HepG2 (cell line): ENCODE measurements around the gene LHFPL2. TPM values are rescaled to one million over a fixed set of nuclear protein-coding genes. Genes with fewer than 3 reads are reported as not detected.

Experiments
- ATAC-seq: fragments of 200-7000 bp; cut with Tn5 transposase; 3 replicates; pipeline ENCODE4 v1.9.1; 2020; ENCODE audit warnings: mild to moderate bottlenecking, moderate library complexity
- BruUV-seq: library from RNA; stranded (reverse); fragments of 400-500 nt; replicated peaks from 2 replicates; lab custom pipeline; 2021; lab: Mats Ljungman, UMichigan
- CTCF ChIA-PET: fragments of 300-600 bp; formaldehyde crosslinking; extraction: SDS; loops from one replicate; lab custom pipeline; 2021; ENCODE audit warnings: low total read pairs, inconsistent platforms, low intra/inter-chr PET ratio; lab: Yijun Ruan, JAX
- POLR2A ChIA-PET: fragments of 350-600 bp; sonication (Branson Sonifier 250); formaldehyde crosslinking; loops from one replicate; lab custom pipeline; 2020; ENCODE audit warnings: antibody characterized with exemption, inconsistent platforms; lab: Yijun Ruan, JAX
- DNase-seq: peaks from one replicate; pipeline ENCODE4 v3.0.0-alpha.2; 2015; ENCODE audit warnings: low spot score
- FAIRE-seq: peaks from 3 replicates; lab custom pipeline; 2011; peaks lifted over from hg19 to GRCh38; lab: Jason Lieb, UNC
- H2AFZ ChIP-seq: one replicate; pipeline ENCODE4 v1.6.1; 2011; ENCODE audit warnings: low read length, inconsistent platforms
- H3K27ac ChIP-seq: fragments of 300-600 bp; 3 replicates; pipeline ENCODE4 v1.8.0; 2011; ENCODE audit warnings: mixed run types, mild to moderate bottlenecking, mixed read lengths, low read length, inconsistent platforms; ENCODE audit not compliant: insufficient read depth; ENCODE audit errors: extremely low read length
- H3K27me3 ChIP-seq, 2 experiments: fragments of 200-600 bp in 1 of 2; 2 replicates in 1 of 2; 3 replicates in 1 of 2; pipeline versions ENCODE4 v1.6.0 to v1.8.0; 2011; ENCODE audit warnings: low read length in 2 of 2, mild to moderate bottlenecking in 2 of 2, moderate library complexity in 2 of 2, inconsistent platforms in 1 of 2; ENCODE audit not compliant: insufficient read depth in 2 of 2, control insufficient read depth in 1 of 2
- H3K36me3 ChIP-seq, 2 experiments: fragments of 200-600 bp in 1 of 2; replicated peaks in 1 of 2; 2 replicates in 1 of 2; 3 replicates in 1 of 2; pipeline versions ENCODE4 v1.5.1 to v1.8.0; 2011; ENCODE audit warnings: low read length in 2 of 2, inconsistent platforms in 1 of 2; ENCODE audit not compliant: insufficient read depth in 2 of 2, control insufficient read depth in 1 of 2
- H3K4me1 ChIP-seq: 2 replicates; pipeline ENCODE4 v1.5.1; 2012; ENCODE audit warnings: low read length, inconsistent platforms; ENCODE audit not compliant: insufficient read depth
- H3K4me2 ChIP-seq: 2 replicates; pipeline ENCODE4 v1.6.0; 2011; ENCODE audit warnings: low read depth, low read length, inconsistent platforms
- H3K4me3 ChIP-seq, 3 experiments: fragments of 200-600 bp in 1 of 3; sonication (generic), shearing (Covaris generic) in 1 of 3; replicated peaks in 1 of 3; 2 replicates each; pipeline ENCODE4 v1.5.1; 2011 to 2016; ENCODE audit warnings: low read length in 3 of 3, inconsistent platforms in 2 of 3, low read depth in 2 of 3, mild to moderate bottlenecking in 2 of 3, control low read depth in 1 of 3, mixed read lengths in 1 of 3; ENCODE audit not compliant: insufficient read depth in 1 of 3
- H3K79me2 ChIP-seq: one replicate; pipeline ENCODE4 v1.6.1; 2011; ENCODE audit warnings: low read length, inconsistent platforms; ENCODE audit not compliant: insufficient read depth
- H3K9ac ChIP-seq: 2 replicates; pipeline ENCODE4 v1.6.0; 2011; ENCODE audit warnings: mild to moderate bottlenecking, low read depth, low read length, inconsistent platforms; ENCODE audit not compliant: insufficient read depth
- H3K9me3 ChIP-seq: 2 replicates; pipeline ENCODE4 v1.5.1; 2012; ENCODE audit warnings: mild to moderate bottlenecking, low read length
- H4K20me1 ChIP-seq: 2 replicates; pipeline ENCODE4 v1.6.0; 2011; ENCODE audit warnings: inconsistent platforms, mild to moderate bottlenecking, low read length, moderate library complexity; ENCODE audit not compliant: insufficient read depth
- TAF15 ChIP-seq: fragments of 200-400 bp; formaldehyde crosslinking; IDR thresholded peaks from one replicate; pipeline ENCODE4 v1.6.1; 2018; ENCODE audit warnings: mild to moderate bottlenecking, low read depth, low read length; ENCODE audit not compliant: poor library complexity, severe bottlenecking
- XRCC5 ChIP-seq: fragments of 200-400 bp; formaldehyde crosslinking; optimal IDR thresholded peaks from 2 replicates; pipeline ENCODE3; 2017; ENCODE audit warnings: mild to moderate bottlenecking, low read length
- WGBS: methylation state at CpG from one replicate; pipeline ENCODE4 v1.1.6; 2017; ENCODE audit warnings: low lambda C conversion rate; 5-methylcytosine and 5-hydroxymethylcytosine counted together
- in situ Hi-C: cut with HindIII; loops from 2 replicates; pipeline ENCODE4 v1.10.0; 2017; ENCODE audit warnings: low pct_unique_long_range_greater_than_20kb; ENCODE audit not compliant: extremely low pct_ligation_motif_present
- intact Hi-C: fragments of 100-400 bp; cut with micrococcal nuclease; formaldehyde crosslinking; loops from one replicate; pipeline ENCODE4 v1.10.0; 2022; ENCODE audit not compliant: unreplicated experiment
- polyA plus RNA-seq, 8 experiments: library from polyadenylated mRNA; depleted of rRNA in 3 of 8; stranded (reverse) in 7 of 8; unstranded in 1 of 8; fragments of >200 nt; fragmentation: Illumina TruSeq in 4 of 8; extraction: Trizol in 4 of 8; gene quantifications; 2 replicates each; pipeline versions ENCODE4 v1.2.1 to v1.2.3, GENCODE V29; 2011 to 2016; ENCODE audit warnings: low read depth in 4 of 8, missing spikeins in 1 of 8, mixed read lengths in 1 of 8; ENCODE audit not compliant: insufficient read depth in 1 of 8
- total RNA-seq, 5 experiments: library from RNA; depleted of rRNA; stranded (reverse); fragments of >200 nt; fragmentation: Illumina TruSeq; extraction: Trizol; gene quantifications; 2 replicates each; pipeline ENCODE4 v1.2.3, GENCODE V29; 2016; ENCODE audit warnings: low read depth in 1 of 5
- TF ChIP-seq, protein P1 (sequence below): sonication (generic); formaldehyde crosslinking; IDR thresholded peaks from 2 replicates; pipeline ENCODE4 v1.5.1; 2020; ENCODE audit warnings: mild to moderate bottlenecking, missing genetic modification reagents, moderate library complexity
- TF ChIP-seq, protein P2 (sequence below): IDR thresholded peaks from 2 replicates; pipeline ENCODE4 v1.6.1; 2012; ENCODE audit warnings: inconsistent platforms

Gene LHFPL2
- total and polyA plus RNA-seq, 2 of the 13 experiments (the other 11 are each of a cell fraction or from before 2014, with no cell fraction given) = 6.0 to 20.0 TPM

DNA sequence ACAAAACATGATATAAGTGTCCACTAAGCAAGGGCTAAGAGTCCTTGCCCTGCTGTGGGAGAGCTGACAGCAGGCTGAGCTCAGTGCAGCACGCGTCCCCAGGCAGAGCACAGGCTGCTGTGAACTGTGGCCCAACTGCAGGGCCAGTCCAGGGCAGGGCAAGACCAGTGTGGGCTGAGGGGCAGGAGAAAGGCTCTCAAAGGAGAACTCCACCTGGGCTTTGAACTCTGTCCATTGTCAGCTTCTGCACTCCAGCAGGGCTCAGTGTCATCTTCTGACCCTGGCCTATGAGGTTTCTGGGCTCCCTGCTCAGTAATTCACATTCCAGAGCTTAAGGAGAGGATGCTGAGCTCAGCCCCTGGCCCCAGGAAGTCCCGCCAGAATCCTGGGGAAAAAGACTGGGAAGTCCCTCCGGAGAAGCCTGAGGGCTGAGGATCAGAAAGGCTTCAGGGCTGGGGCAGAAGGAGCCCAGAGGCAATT, 37.4 kb downstream of the LHFPL2 start:
- H3K9me3 ChIP-seq = no peaks in the 10 kb centered on the region
- in situ Hi-C loops (no loop called here), intact Hi-C loops (no loop called here)
- H4K20me1 ChIP-seq = no peaks in the 10 kb centered on the region
- WGBS = 75% methylated on average over 2 of the region's 4 CpGs
- TF ChIP-seq, protein P1, sequence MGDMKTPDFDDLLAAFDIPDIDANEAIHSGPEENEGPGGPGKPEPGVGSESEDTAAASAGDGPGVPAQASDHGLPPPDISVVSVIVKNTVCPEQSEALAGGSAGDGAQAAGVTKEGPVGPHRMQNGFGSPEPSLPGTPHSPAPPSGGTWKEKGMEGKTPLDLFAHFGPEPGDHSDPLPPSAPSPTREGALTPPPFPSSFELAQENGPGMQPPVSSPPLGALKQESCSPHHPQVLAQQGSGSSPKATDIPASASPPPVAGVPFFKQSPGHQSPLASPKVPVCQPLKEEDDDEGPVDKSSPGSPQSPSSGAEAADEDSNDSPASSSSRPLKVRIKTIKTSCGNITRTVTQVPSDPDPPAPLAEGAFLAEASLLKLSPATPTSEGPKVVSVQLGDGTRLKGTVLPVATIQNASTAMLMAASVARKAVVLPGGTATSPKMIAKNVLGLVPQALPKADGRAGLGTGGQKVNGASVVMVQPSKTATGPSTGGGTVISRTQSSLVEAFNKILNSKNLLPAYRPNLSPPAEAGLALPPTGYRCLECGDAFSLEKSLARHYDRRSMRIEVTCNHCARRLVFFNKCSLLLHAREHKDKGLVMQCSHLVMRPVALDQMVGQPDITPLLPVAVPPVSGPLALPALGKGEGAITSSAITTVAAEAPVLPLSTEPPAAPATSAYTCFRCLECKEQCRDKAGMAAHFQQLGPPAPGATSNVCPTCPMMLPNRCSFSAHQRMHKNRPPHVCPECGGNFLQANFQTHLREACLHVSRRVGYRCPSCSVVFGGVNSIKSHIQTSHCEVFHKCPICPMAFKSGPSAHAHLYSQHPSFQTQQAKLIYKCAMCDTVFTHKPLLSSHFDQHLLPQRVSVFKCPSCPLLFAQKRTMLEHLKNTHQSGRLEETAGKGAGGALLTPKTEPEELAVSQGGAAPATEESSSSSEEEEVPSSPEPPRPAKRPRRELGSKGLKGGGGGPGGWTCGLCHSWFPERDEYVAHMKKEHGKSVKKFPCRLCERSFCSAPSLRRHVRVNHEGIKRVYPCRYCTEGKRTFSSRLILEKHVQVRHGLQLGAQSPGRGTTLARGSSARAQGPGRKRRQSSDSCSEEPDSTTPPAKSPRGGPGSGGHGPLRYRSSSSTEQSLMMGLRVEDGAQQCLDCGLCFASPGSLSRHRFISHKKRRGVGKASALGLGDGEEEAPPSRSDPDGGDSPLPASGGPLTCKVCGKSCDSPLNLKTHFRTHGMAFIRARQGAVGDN (CRISPR knock-in tag) = peak; percentile 59
- TF ChIP-seq TAF15 (no peak), XRCC5 (peak; percentile 22)
- TF ChIP-seq, protein P2, sequence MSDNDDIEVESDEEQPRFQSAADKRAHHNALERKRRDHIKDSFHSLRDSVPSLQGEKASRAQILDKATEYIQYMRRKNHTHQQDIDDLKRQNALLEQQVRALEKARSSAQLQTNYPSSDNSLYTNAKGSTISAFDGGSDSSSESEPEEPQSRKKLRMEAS = 0 out of 2 replicates have a peak, but pooled peaks have one; percentile 25
- no peak overlapping the region for H2AFZ ChIP-seq
- no peak overlapping the region for H3K4me3 ChIP-seq
- POLR2A ChIA-PET = no interaction called here
- H3K27ac ChIP-seq = no peak overlapping the region
- CTCF ChIA-PET = no interaction called here
- no peak overlapping the region for H3K9ac ChIP-seq
- no peak overlapping the region for H3K4me2 ChIP-seq
- no TSS peak for BruUV-seq
- DNase-seq (no peak), FAIRE-seq (no peak), ATAC-seq (peak; percentile 90)
- H3K27me3 ChIP-seq = no peaks in the 10 kb centered on the region
- H3K36me3 ChIP-seq = peaks cover 2 to 14% of the 10 kb centered on the region in 2 experiments; a peak in 4 of 5 replicates
- H3K4me1 ChIP-seq = peaks cover 81% of the 10 kb centered on the region
- H3K79me2 ChIP-seq = peaks cover 15% of the 10 kb centered on the region
